Endothelial cell of coronary artery (primary cell): ENCODE results near the gene GRIK2. TPM values are rescaled to one million over a fixed set of nuclear protein-coding genes. Genes with fewer than 3 reads are reported as not detected.

Source experiments
- total RNA-seq: library from RNA; depleted of rRNA; stranded (reverse); fragments of >200 nt; gene quantifications from 2 replicates; pipeline ENCODE4 v1.2.3, GENCODE V29; 2014

Gene GRIK2
- total RNA-seq = 1.3 TPM in 1 of 2 replicates, not detected in the other

DNA sequence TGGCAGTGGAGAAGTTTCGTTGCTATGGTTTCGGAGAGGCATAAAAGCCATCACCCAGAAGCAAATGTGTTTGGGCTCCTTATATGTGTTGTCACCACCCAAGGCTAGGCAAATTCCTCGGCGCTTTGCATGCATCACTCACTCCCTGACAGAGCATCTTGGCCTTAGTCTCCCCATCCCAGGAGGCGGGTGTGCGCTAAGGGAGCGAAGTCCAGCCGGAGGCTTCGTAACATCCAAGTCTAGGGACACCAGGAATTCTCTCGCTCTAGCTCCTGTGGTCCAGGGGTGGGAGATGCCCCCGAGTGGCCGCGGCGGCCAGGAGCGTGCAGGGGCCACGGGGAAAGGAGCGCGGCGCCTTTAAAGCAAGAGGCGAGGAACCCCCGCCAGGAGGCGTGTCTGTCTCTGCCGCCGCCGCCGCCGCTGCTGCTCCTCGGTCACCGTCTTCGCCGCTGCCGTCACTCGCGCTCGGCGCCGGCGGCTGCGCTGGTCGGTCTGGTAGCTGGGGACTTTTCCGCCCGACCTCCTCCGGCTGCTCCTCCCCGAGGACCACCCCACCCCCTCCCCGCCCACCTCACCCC is at the start of gene GRIK2:
GRIK2 (plus strand) TSS at position 458 of the 578 bp plus-strand sequence.

